Large intestine (tissue), 3 donors: Measurements from ENCODE around the gene RBP2. TPM values are rescaled to one million over a fixed set of nuclear protein-coding genes. Genes with fewer than 3 reads are reported as not detected.
"Not testable (repeated sequence)": the region's sequence is repeated elsewhere in the genome, so short reads cannot be mapped to it uniquely, and the experiment has no call there.

ENCODE experiments used
- DNase-seq, 2 donors: peaks; one replicate each; pipeline versions ENCODE4 v3.0.0 to v3.0.0-alpha.2; 2013
- H3K27ac ChIP-seq: one replicate; pipeline ENCODE4 v1.5.1; 2013; ENCODE audit warnings: low read length
- H3K27me3 ChIP-seq: 2 replicates; pipeline ENCODE4 v1.6.1; 2013; ENCODE audit warnings: low read length; ENCODE audit not compliant: control insufficient read depth, insufficient read depth
- H3K36me3 ChIP-seq: 2 replicates; pipeline ENCODE4 v1.6.1; 2013; ENCODE audit warnings: low read length; ENCODE audit not compliant: control insufficient read depth, insufficient read depth
- H3K4me1 ChIP-seq: one replicate; pipeline ENCODE4 v1.6.1; 2013; ENCODE audit warnings: low read length; ENCODE audit not compliant: control insufficient read depth, insufficient read depth
- H3K4me3 ChIP-seq: one replicate; pipeline ENCODE4 v1.5.1; 2013; ENCODE audit warnings: low read length
- H3K9me3 ChIP-seq: one replicate; pipeline ENCODE4 v1.6.1; 2013; ENCODE audit warnings: mild to moderate bottlenecking, low read depth, low read length, moderate library complexity; ENCODE audit not compliant: control insufficient read depth
- WGBS: methylation state at CpG from one replicate; pipeline ENCODE4 v1.1.5; 2013; ENCODE audit warnings: low lambda C conversion rate; ENCODE audit not compliant: insufficient coverage; 5-methylcytosine and 5-hydroxymethylcytosine counted together
- polyA plus RNA-seq: library from polyadenylated mRNA; unstranded; fragments of 120-200 nt; gene quantifications from one replicate; pipeline ENCODE4 v1.2.1, GENCODE V29; 2013

Gene RBP2
- polyA plus RNA-seq, 1 donor = 2,966 TPM

GRCh38 chr3:139430493-139430892 lies 45.8 kb downstream of the RBP2 start:
- no peak overlapping the region for H3K27ac ChIP-seq
- no peaks in the 10 kb centered on the region for H3K27me3 ChIP-seq
- peaks cover 3% of the 10 kb centered on the region for H3K36me3 ChIP-seq
- peaks cover 19% of the 10 kb centered on the region for H3K4me1 ChIP-seq
- no peaks in the 10 kb centered on the region for H3K9me3 ChIP-seq
- no peak for DNase-seq
- H3K4me3 ChIP-seq = no peak overlapping the region

GRCh38 chr3:139427283-139428060 lies 48.8 kb downstream of the RBP2 start:
- no peaks in the 10 kb centered on the region for H3K27me3 ChIP-seq
- H3K9me3 ChIP-seq = no peaks in the 10 kb centered on the region
- H3K4me3 ChIP-seq = no peak overlapping the region
- H3K4me1 ChIP-seq = peaks cover 4% of the 10 kb centered on the region
- peaks cover 9% of the 10 kb centered on the region for H3K36me3 ChIP-seq
- H3K27ac ChIP-seq = no peak overlapping the region
- peak; percentile 73 to 78 for DNase-seq
- no CpG with 5 or more reads among the region's 7 CpGs for WGBS

DNA sequence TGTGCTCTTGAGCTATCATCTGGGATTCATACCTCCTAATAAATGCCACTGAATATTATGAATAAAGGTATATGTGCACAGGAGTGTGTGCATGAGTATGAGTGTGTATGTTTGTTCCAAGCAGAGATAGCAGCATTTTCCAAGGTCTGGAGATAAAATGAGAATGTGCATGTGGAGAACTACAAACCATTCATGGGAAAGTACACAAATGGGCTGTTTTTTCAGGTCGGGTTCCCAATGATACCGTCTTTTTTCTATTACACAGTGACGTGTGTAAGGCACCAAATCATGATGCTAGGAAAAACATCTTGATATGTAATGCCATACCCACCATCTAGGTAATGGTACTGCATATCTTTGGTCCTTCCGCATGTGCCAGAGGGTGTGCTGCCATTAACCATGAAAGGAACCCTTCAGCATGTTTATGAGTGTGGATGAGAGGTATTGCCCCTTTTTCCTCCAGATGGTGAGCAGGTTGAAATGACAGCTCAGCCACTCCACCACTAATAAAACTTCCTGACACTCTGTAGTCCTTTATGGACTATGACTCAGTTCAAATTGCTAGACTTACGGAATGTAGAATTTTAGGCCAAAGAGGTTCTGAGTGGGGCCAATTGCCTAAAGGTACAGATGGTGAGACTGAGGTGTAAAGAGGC lies 50.4 kb downstream of the RBP2 start:
- DNase-seq = no peak
- Histone ChIP-seq H3K9me3 (no peaks in the 10 kb centered on the region), H3K4me1 (peaks cover 4% of the 10 kb centered on the region), H3K36me3 (peaks cover 9% of the 10 kb centered on the region), H3K27me3 (no peaks in the 10 kb centered on the region), H3K4me3 (no peak overlapping the region), H3K27ac (no peak overlapping the region)
- 80% methylated on average over 1 of the region's 5 CpGs for WGBS

DNA sequence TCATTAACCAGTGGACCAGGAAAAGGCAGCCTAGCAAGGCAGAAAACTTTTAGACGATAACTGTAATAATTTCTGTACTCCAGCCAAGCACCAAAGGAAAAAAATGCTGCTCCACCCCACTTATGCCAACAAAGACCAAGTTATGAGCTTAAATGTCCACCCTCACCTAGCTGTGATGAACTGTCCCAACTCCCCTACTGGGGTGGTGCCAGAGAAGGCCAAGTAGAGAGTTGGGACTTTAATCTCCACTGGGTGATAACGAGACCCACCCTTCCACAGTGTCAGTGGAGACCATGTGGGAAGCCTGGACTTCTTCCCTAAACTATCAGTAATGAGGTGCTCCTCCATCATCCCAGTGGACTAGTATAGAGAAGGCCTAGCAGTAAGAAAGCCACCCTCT lies 53.1 kb downstream of the RBP2 start:
- Histone ChIP-seq H3K9me3 (no peaks in the 10 kb centered on the region), H3K27me3 (no peaks in the 10 kb centered on the region), H3K36me3 (peaks cover 9% of the 10 kb centered on the region), H3K4me1 (peaks cover 4% of the 10 kb centered on the region), H3K4me3 (no peak overlapping the region), H3K27ac (no peak overlapping the region)
- no peak for DNase-seq
- WGBS = no CpG with 5 or more reads among the region's 2 CpGs

DNA sequence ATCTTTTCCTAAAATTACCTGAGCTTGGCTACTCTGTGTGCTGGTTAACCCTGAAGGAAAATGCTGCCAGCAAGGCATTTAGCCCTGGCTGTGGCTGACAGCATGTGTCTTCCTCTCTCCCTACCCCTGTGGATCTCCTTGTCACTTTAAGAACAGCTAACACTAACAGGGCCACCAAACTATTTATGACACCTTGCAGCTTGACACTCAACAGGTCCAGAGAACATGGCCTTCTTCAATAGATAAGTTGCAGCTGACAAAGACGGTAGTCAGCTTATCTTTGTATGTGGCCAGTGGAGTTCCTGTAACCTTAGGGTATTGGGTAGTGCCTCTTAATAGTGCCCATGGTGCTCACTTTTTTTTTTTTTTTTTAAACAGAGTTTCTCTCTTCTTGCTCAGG lies 54.9 kb downstream of the RBP2 start:
- peak; percentile 32 to 71 for DNase-seq
- peaks cover 9% of the 10 kb centered on the region for H3K36me3 ChIP-seq
- no peaks in the 10 kb centered on the region for H3K27me3 ChIP-seq
- H3K4me1 ChIP-seq = no peaks in the 10 kb centered on the region
- no peak overlapping the region for H3K4me3 ChIP-seq
- peaks cover 1% of the 10 kb centered on the region for H3K9me3 ChIP-seq
- H3K27ac ChIP-seq = peak overlapping the region; percentile 0
- no CpG with 5 or more reads among the region's 1 CpG for WGBS

GRCh38 chr3:139421040-139421439 lies 55.3 kb downstream of the RBP2 start:
- peaks cover 3% of the 10 kb centered on the region for H3K9me3 ChIP-seq
- H3K4me3 ChIP-seq = no peak overlapping the region
- no peak for DNase-seq
- no peaks in the 10 kb centered on the region for H3K27me3 ChIP-seq
- no CpG with 5 or more reads among the region's 1 CpG for WGBS
- H3K27ac ChIP-seq = peak overlapping the region; percentile 0
- H3K4me1 ChIP-seq = no peaks in the 10 kb centered on the region
- H3K36me3 ChIP-seq = peaks cover 9% of the 10 kb centered on the region

GRCh38 chr3:139418144-139418543 lies 58.2 kb downstream of the RBP2 start:
- DNase-seq = no peak
- Histone ChIP-seq H3K9me3 (peaks cover 11% of the 10 kb centered on the region), H3K4me3 (no peak overlapping the region), H3K36me3 (peaks cover 2% of the 10 kb centered on the region), H3K4me1 (no peaks in the 10 kb centered on the region), H3K27ac (no peak overlapping the region), H3K27me3 (no peaks in the 10 kb centered on the region)
- no CpG with 5 or more reads among the region's 2 CpGs for WGBS

GRCh38 chr3:139416275-139416674 lies 60.0 kb downstream of the RBP2 start:
- WGBS = 60% methylated on average over 1 of the region's 1 CpG
- H3K36me3 ChIP-seq = no peaks in the 10 kb centered on the region
- H3K27me3 ChIP-seq = no peaks in the 10 kb centered on the region
- no peak for DNase-seq
- H3K9me3 ChIP-seq = peaks cover 16% of the 10 kb centered on the region
- H3K4me1 ChIP-seq = no peaks in the 10 kb centered on the region
- H3K4me3 ChIP-seq = no peak overlapping the region
- no peak overlapping the region for H3K27ac ChIP-seq

DNA sequence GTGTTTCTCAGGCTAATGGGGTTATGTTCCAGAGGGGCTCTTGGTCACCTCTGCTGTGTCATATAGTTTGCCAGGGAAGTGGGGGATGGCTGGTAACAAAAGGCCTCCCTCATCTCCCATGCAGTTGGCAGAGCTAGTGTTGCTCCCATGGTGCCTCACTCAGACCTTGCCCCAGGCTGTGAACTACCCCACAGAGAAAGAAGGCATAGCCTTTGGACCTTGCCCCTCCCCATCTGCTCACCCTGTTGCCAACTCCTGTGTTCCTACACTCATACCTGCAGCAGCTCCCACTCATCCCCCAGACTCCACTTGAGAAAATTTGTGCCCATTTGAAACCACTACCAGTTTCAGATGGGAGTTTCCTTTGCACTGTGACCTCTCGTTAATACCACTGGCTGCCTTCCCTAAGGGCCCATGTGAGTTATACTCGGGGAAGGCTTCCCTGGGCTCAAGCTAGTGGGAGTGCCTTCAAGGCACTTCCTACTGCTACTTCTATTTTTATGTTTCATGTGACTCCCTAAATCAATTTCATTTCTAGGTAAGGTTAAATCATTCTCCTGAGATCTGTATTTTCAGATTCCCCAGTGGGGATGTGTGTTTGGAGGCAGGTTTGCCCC lies 61.6 kb downstream of the RBP2 start:
- no peaks in the 10 kb centered on the region for H3K36me3 ChIP-seq
- DNase-seq = peak in 1 of 2 donors; percentile 56
- H3K4me1 ChIP-seq = no peaks in the 10 kb centered on the region
- H3K9me3 ChIP-seq = peaks cover 16% of the 10 kb centered on the region
- no CpG with 5 or more reads among the region's 2 CpGs for WGBS
- no peak overlapping the region for H3K4me3 ChIP-seq
- H3K27me3 ChIP-seq = no peaks in the 10 kb centered on the region
- H3K27ac ChIP-seq = no peak overlapping the region

DNA sequence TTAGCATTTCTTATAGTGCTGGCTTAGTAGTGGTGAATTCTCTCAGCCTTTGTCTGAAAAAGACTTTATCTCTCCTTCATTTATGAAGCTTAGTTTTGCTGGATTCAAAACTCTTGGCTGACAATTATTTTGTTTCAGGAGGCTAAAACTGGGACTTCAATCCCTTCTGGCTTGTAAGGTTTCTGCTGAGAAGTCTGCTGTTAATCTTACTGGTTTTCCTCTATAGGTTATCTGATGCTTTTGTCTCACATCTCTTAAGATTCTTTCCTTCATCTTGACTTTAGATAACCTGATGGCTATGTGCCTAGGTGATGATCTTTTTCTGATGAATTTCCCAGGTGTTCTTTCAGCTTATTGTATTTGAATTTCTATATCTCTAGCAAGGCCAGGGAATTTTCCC lies 63.4 kb downstream of the RBP2 start:
- not testable (repeated sequence) for H3K27ac ChIP-seq, H3K4me1 ChIP-seq, H3K4me3 ChIP-seq, H3K36me3 ChIP-seq, H3K27me3 ChIP-seq, DNase-seq
- H3K9me3 ChIP-seq = peaks cover 16% of the 10 kb centered on the region
